Measurements from ENCODE around the gene EMP3. TPM values are rescaled to one million over a fixed set of nuclear protein-coding genes. Genes with fewer than 3 reads are reported as not detected.
A peak's percentile ranks its signal among the peaks of the same experiment; 100 is the strongest.

Gene EMP3
- total and polyA plus RNA-seq, 9 of the 15 experiments (the other 6 are each of a cell fraction or from before 2014, with no cell fraction given): 123 to 386 (median 296) TPM

DNA sequence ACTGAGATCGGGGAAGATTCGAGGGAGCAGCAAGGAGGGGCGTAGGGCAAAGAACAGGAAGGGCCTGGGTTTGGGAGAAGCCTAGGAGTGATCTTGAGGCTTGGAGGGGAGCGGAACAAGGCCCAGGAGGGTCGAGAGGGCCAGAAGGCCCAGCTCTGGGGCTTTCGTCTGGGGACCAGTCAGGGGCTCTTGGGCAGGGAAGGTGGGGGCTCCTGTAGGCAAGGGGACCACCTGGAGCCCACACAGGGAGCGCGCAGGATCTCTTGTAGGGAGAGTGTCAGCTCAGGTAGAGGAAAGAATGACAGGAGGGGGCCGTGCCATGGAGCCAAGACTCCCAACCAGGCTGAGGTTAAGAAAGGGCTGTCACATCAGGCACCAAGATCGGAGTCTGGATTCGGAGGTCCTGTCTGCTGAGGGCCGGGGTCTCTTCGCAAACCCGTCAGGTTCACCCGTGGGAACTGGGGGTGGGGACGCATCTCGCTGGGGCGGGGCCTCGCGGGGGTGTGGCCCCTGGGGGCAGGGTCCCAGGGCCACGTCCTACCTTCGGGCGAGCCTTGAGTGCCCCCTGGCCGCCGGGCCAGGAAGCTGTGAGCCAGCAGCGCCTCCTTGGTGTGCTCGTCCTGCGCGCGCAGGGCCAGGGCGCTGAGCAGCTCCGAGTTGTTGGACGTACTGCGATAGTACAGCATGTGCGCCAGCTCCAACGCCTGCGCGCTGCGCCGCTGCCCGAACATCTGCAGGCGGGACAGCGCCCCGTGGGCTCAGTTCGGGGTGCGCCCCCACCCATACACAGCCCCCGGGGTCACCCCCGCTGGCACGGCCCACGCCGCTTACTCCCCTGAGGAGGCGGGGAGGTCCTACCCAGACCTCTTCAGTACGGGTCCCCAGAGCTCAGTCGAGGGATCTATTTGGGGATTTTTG lies 8.4 kb downstream of the EMP3 start (continued):
- TF ChIP-seq, protein P1, sequence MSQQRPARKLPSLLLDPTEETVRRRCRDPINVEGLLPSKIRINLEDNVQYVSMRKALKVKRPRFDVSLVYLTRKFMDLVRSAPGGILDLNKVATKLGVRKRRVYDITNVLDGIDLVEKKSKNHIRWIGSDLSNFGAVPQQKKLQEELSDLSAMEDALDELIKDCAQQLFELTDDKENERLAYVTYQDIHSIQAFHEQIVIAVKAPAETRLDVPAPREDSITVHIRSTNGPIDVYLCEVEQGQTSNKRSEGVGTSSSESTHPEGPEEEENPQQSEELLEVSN (IDR thresholded peaks at IDR 0.05; ENCODE audit: borderline replicate concordance in 1 of 2, extremely low read depth in 1 of 2, insufficient read depth in 1 of 2, insufficient read length in 1 of 2, low read depth in 1 of 2, low read length in 1 of 2, poor library complexity in 1 of 2, severe bottlenecking in 1 of 2): peak; percentile 91 to 95
- TF ChIP-seq SIN3A (IDR thresholded peaks at IDR 0.05; ENCODE audit: borderline replicate concordance in 2 of 2, control insufficient read depth in 1 of 2, low read depth in 2 of 2, low read length in 2 of 2): peak in 1 of 2 experiments; percentile 51; a peak in 2 of 4 replicates
- peak; percentile 22 for TF ChIP-seq FOSL1 (tag; conservative IDR thresholded peaks at IDR 0.05)
- TF ChIP-seq, protein P2, sequence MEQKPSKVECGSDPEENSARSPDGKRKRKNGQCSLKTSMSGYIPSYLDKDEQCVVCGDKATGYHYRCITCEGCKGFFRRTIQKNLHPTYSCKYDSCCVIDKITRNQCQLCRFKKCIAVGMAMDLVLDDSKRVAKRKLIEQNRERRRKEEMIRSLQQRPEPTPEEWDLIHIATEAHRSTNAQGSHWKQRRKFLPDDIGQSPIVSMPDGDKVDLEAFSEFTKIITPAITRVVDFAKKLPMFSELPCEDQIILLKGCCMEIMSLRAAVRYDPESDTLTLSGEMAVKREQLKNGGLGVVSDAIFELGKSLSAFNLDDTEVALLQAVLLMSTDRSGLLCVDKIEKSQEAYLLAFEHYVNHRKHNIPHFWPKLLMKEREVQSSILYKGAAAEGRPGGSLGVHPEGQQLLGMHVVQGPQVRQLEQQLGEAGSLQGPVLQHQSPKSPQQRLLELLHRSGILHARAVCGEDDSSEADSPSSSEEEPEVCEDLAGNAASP (IDR thresholded peaks at IDR 0.05): no peak
- TF ChIP-seq, protein P3, sequence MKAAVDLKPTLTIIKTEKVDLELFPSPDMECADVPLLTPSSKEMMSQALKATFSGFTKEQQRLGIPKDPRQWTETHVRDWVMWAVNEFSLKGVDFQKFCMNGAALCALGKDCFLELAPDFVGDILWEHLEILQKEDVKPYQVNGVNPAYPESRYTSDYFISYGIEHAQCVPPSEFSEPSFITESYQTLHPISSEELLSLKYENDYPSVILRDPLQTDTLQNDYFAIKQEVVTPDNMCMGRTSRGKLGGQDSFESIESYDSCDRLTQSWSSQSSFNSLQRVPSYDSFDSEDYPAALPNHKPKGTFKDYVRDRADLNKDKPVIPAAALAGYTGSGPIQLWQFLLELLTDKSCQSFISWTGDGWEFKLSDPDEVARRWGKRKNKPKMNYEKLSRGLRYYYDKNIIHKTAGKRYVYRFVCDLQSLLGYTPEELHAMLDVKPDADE (conservative IDR thresholded peaks at IDR 0.05; ENCODE audit: control insufficient read depth, low read depth, low read length): peak; percentile 62; the same call in 1 of the 2 replicates
- TF ChIP-seq RB1 (IDR thresholded peaks at IDR 0.05; ENCODE audit: low read depth): peak; percentile 93
- TF ChIP-seq HDAC1 (IDR thresholded peaks at IDR 0.05): peak in 1 of 2 experiments; percentile 70; a peak in 2 of 4 replicates
- peak; percentile 87 for TF ChIP-seq EGR1 (conservative IDR thresholded peaks at IDR 0.05)
- 0 out of 2 replicates have a peak, but pooled peaks have one; percentile 55 for TF ChIP-seq THRAP3 (IDR thresholded peaks at IDR 0.05; ENCODE audit: borderline replicate concordance)
- TF ChIP-seq, protein P4, sequence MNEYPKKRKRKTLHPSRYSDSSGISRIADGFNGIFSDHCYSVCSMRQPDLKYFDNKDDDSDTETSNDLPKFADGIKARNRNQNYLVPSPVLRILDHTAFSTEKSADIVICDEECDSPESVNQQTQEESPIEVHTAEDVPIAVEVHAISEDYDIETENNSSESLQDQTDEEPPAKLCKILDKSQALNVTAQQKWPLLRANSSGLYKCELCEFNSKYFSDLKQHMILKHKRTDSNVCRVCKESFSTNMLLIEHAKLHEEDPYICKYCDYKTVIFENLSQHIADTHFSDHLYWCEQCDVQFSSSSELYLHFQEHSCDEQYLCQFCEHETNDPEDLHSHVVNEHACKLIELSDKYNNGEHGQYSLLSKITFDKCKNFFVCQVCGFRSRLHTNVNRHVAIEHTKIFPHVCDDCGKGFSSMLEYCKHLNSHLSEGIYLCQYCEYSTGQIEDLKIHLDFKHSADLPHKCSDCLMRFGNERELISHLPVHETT (CRISPR knock-in tag; conservative IDR thresholded peaks at IDR 0.05 in 1 of 2, IDR thresholded peaks at IDR 0.05 in 1 of 2): 0 out of 4 replicates have a peak, but pooled peaks of 1 of the 2 experiments have one; percentile 22
- peak; percentile 61 for TF ChIP-seq GATA2 (CRISPR knock-in tag; IDR thresholded peaks at IDR 0.05)
- TF ChIP-seq ZKSCAN1 (IDR thresholded peaks at IDR 0.05; ENCODE audit: low read depth, low read length): peak; percentile 42; the same call in 1 of the 2 replicates
- TF ChIP-seq KDM5B (IDR thresholded peaks at IDR 0.05; ENCODE audit: insufficient replicate concordance, low read depth, low read length): peak; percentile 19
- TF ChIP-seq NONO (IDR thresholded peaks at IDR 0.05; ENCODE audit: low read depth in 2 of 2, low read length in 1 of 2): peak in 1 of 2 experiments; percentile 80; a peak in 1 of 4 replicates

Measured in K562 (cell line).